ENCODE results near the gene ZSCAN25. TPM values are rescaled to one million over a fixed set of nuclear protein-coding genes. Genes with fewer than 3 reads are reported as not detected.

Gene ZSCAN25
- total RNA-seq (2016; rRNA removed; fragmentation: Illumina TruSeq; extraction: Trizol), result 16.3 and 16.8 TPM in 2 replicates
- total RNA-seq (2016; cell fraction: cytosol; rRNA removed; fragmentation: Illumina TruSeq; extraction: Trizol; ENCODE audit: low read depth), result 5.3 and 8.9 TPM in 2 replicates
- total RNA-seq (2016; cell fraction: insoluble cytoplasmic fraction; rRNA removed; fragmentation: Illumina TruSeq; extraction: Trizol), result 16.4 and 17.2 TPM in 2 replicates
- total RNA-seq (2016; cell fraction: membrane; rRNA removed; fragmentation: Illumina TruSeq; extraction: Trizol), result 6.3 and 7.2 TPM in 2 replicates
- total RNA-seq (2016; cell fraction: nucleus; rRNA removed; fragmentation: Illumina TruSeq; extraction: Trizol), result 17.7 and 18.0 TPM in 2 replicates
- polyA plus RNA-seq (2011; rRNA removed), result 12.1 and 12.3 TPM in 2 replicates
- polyA plus RNA-seq (2011; cell fraction: cytosol; rRNA removed), result 8.5 and 9.3 TPM in 2 replicates
- polyA plus RNA-seq (2011; cell fraction: nucleus; rRNA removed), result 19.5 and 21.4 TPM in 2 replicates
- polyA plus RNA-seq (2012), result 6.9 and 7.4 TPM in 2 replicates
- 0.67 and 0.86 TPM in 2 replicates for polyA plus RNA-seq (2016; cell fraction: cytosol; fragmentation: Illumina TruSeq; extraction: Trizol; ENCODE audit: low read depth)
- 10.6 and 12.8 TPM in 2 replicates for polyA plus RNA-seq (2016; cell fraction: insoluble cytoplasmic fraction; fragmentation: Illumina TruSeq; extraction: Trizol; ENCODE audit: low read depth)
- polyA plus RNA-seq (2016; cell fraction: membrane; fragmentation: Illumina TruSeq; extraction: Trizol; ENCODE audit: low read depth), result 1.9 and 2.2 TPM in 2 replicates
- polyA plus RNA-seq (2016; cell fraction: nucleus; fragmentation: Illumina TruSeq; extraction: Trizol; ENCODE audit: insufficient read depth, low read depth), result 22.2 and 24.0 TPM in 2 replicates
- polyA minus RNA-seq (2011; rRNA and poly(A)+ RNA removed; ENCODE audit: low replicate concordance), result 23.9 and 24.6 TPM in 2 replicates
- polyA minus RNA-seq (2011; cell fraction: cytosol; rRNA and poly(A)+ RNA removed), result 7.1 and 8.5 TPM in 2 replicates
- 29.0 and 31.5 TPM in 2 replicates for polyA minus RNA-seq (2011; cell fraction: nucleus; rRNA and poly(A)+ RNA removed)
- percentile 87 among the genes with signal in this experiment for Bru-seq, nascent RNA
- percentile 83 among the genes with signal in this experiment for BruChase-seq, experiment 1, labeled RNA remaining after a 6-hour chase
- percentile 89 among the genes with signal in this experiment for BruChase-seq, experiment 2, labeled RNA remaining after a 2-hour chase
- long read RNA-seq, experiment 1, partial matches to known transcripts, result 0 of 11 reads
- long read RNA-seq, experiment 1, other reads (novel, unspliced or antisense), result 11 of 11 reads
- long read RNA-seq, experiment 2, full-length matches to known transcripts, result 1 of 21 reads
- long read RNA-seq, experiment 2, partial matches to known transcripts, result 5 of 21 reads
- long read RNA-seq, experiment 2, other reads (novel, unspliced or antisense), result 15 of 21 reads

- Histone ChIP-seq H4K20me1 (ENCODE audit: insufficient read depth, low read length) (no peaks in the 10 kb centered on the region), H2AFZ (ENCODE audit: low read length) (peak within 1 kb of the TSS; percentile 97), H3K4me3 (replicated peaks in 1 of 3; ENCODE audit: insufficient read depth in 1 of 3, low read depth in 2 of 3, low read length in 3 of 3) (peak within 1 kb of the TSS; percentile 93 to 98 (median 96)), H3K4me2 (ENCODE audit: low read depth, low read length) (peak within 1 kb of the TSS; percentile 97), H3K4me1 (ENCODE audit: insufficient read depth, low read length) (peaks cover 25% of the 10 kb centered on the region), H3K27me3 (ENCODE audit: control insufficient read depth in 1 of 2, insufficient read depth in 2 of 2, low read length in 2 of 2) (no peaks in the 10 kb centered on the region; a peak in 1 of 5 replicates), H3K27ac (ENCODE audit: extremely low read length, insufficient read depth, low read length) (peak within 1 kb of the TSS; percentile 96), H3K9ac (ENCODE audit: insufficient read depth, low read depth, low read length) (peak within 1 kb of the TSS; percentile 99), H3K79me2 (ENCODE audit: insufficient read depth, low read length) (peaks cover 27% of the 10 kb centered on the region), H3K9me3 (ENCODE audit: low read length) (no peaks in the 10 kb centered on the region), H3K36me3 (replicated peaks in 1 of 2; ENCODE audit: control insufficient read depth in 1 of 2, insufficient read depth in 2 of 2, low read length in 2 of 2) (peaks cover 18 to 33% of the 10 kb centered on the region in 2 experiments)
- ChIA-PET POLR2A (interaction anchor here (1.0 to 2.9 kb wide), 19 partner anchors 14 to 387 kb away, joined by 3 to 23 read pairs (median 5); partner anchors contain the start of genes ATP5MF, AZGP1, TRIM4 and ZKSCAN5), CTCF (ENCODE audit: low intra/inter-chr PET ratio, low total read pairs) (no interaction called here)
- in situ Hi-C loops (cut with HindIII; ENCODE audit: extremely low pct_ligation_motif_present, low pct_unique_long_range_greater_than_20kb), result no loop called here
- WGBS (ENCODE audit: low lambda C conversion rate), result 0% methylated on average over 9 of the region's 60 CpGs
- FAIRE-seq (peak; percentile 94), ATAC-seq (peak; percentile 96), DNase-seq (ENCODE audit: low spot score) (peak; percentile 91)
- intact Hi-C loops (cut with micrococcal nuclease; ENCODE audit: unreplicated experiment), result loop anchor here (2.0 kb wide), 1 partner anchor 58 kb away; the partner anchor contains the start of gene ZNF655
- BruUV-seq (replicated peaks), result TSS peak; percentile 91
- TF ChIP-seq KAT8 (CRISPR knock-in tag; IDR thresholded peaks at IDR 0.05) (peak; percentile 98), ZHX1 (CRISPR knock-in tag; IDR thresholded peaks at IDR 0.05; ENCODE audit: low read depth) (peak; percentile 58), IKZF4 (CRISPR knock-in tag; IDR thresholded peaks at IDR 0.05; ENCODE audit: borderline replicate concordance, low read depth, not compliant biosample characterization) (peak; percentile 57), NRL (CRISPR knock-in tag; IDR thresholded peaks at IDR 0.05; ENCODE audit: borderline replicate concordance) (peak; percentile 82), POLR2AphosphoS5 (IDR thresholded peaks at IDR 0.05; ENCODE audit: low read depth, low read length) (peak; percentile 79), GLMP (CRISPR knock-in tag; IDR thresholded peaks at IDR 0.05; ENCODE audit: borderline replicate concordance) (no peak), SKI (IDR thresholded peaks at IDR 0.05; ENCODE audit: partially characterized antibody) (no peak), PLSCR1 (CRISPR knock-in tag; IDR thresholded peaks at IDR 0.05; ENCODE audit: borderline replicate concordance) (no peak), ZNF713 (CRISPR knock-in tag; IDR thresholded peaks at IDR 0.05) (no peak), ARHGAP35 (CRISPR knock-in tag; IDR thresholded peaks at IDR 0.05; ENCODE audit: borderline replicate concordance) (peak; percentile 85; the same call in 1 of the 2 replicates), SRSF1 (optimal IDR thresholded peaks at IDR 0.05; ENCODE audit: low read depth, low read length) (peak; percentile 88)
These were observed at the start of gene ZSCAN25 for GRCh38 chr7:99616359-99617191. Gene ZSCAN25 (plus strand): TSS chr7:99616946. CDS start chr7:99619607, 2,661 bp downstream.

All from HepG2 (cell line).